A673 (cell line): ENCODE measurements around the gene XRCC3. TPM values are rescaled to one million over a fixed set of nuclear protein-coding genes. Genes with fewer than 3 reads are reported as not detected.

Experiments used
- BruUV-seq: library from RNA; stranded (reverse); fragments of 400-500 nt; replicated peaks from 2 replicates; lab custom pipeline; 2021; lab: Mats Ljungman, UMichigan
- CTCF ChIA-PET: fragments of 300-600 bp; sonication (Branson Sonifier 250); formaldehyde crosslinking; loops from one replicate; lab custom pipeline; 2022; ENCODE audit warnings: antibody characterized with exemption; lab: Charles Lee
- POLR2A ChIA-PET: fragments of 300-600 bp; sonication (Branson Sonifier 250); formaldehyde crosslinking; loops from one replicate; lab custom pipeline; 2022; ENCODE audit warnings: antibody characterized with exemption; ENCODE audit not compliant: low non-redundant PET; lab: Charles Lee
- DNase-seq: peaks from one replicate; pipeline ENCODE4 v3.0.0-alpha.2; 2015; ENCODE audit warnings: low spot score
- H3K27ac ChIP-seq: fragments of 200-600 bp; sonication (generic); 2 replicates; pipeline ENCODE4 v1.5.1; 2016; ENCODE audit warnings: mixed run types, low read depth, mild to moderate bottlenecking, mixed read lengths, antibody characterized with exemption, low read length; ENCODE audit not compliant: poor library complexity, severe bottlenecking
- H3K27me3 ChIP-seq: fragments of 200-600 bp; sonication (generic); replicated peaks from 2 replicates; pipeline ENCODE4 v1.6.1; 2017; ENCODE audit warnings: mixed run types, low read depth, mild to moderate bottlenecking, mixed read lengths, antibody characterized with exemption, low read length; ENCODE audit not compliant: insufficient read depth, poor library complexity
- H3K36me3 ChIP-seq: fragments of 200-600 bp; sonication (generic); 2 replicates; pipeline ENCODE4 v1.6.1; 2016; ENCODE audit warnings: mixed run types, mild to moderate bottlenecking, mixed read lengths, antibody characterized with exemption, low read length; ENCODE audit not compliant: insufficient read depth, poor library complexity, severe bottlenecking
- H3K4me1 ChIP-seq: fragments of 200-600 bp; sonication (generic); 2 replicates; pipeline ENCODE4 v1.6.1; 2017; ENCODE audit warnings: mixed run types, mild to moderate bottlenecking, mixed read lengths, antibody characterized with exemption, low read length; ENCODE audit not compliant: insufficient read depth, poor library complexity, severe bottlenecking
- H3K4me3 ChIP-seq: fragments of 200-600 bp; sonication (generic); 2 replicates; pipeline ENCODE4 v1.5.1; 2016; ENCODE audit warnings: low read depth, mixed run types, mild to moderate bottlenecking, mixed read lengths, low read length; ENCODE audit not compliant: poor library complexity, severe bottlenecking
- H3K9me3 ChIP-seq: fragments of 200-600 bp; sonication (generic); 2 replicates; pipeline ENCODE4 v1.6.1; 2016; ENCODE audit warnings: mixed run types, low read depth, mild to moderate bottlenecking, mixed read lengths, antibody characterized with exemption, low read length; ENCODE audit not compliant: poor library complexity, severe bottlenecking
- CTCF ChIP-seq: fragments of 300-800, 200-600 bp; sonication (generic); conservative IDR thresholded peaks from 2 replicates; pipeline ENCODE4 v1.5.1; 2017; ENCODE audit warnings: low read depth, mild to moderate bottlenecking, antibody characterized with exemption, low read length, moderate library complexity, mixed read lengths
- EZH2 ChIP-seq: fragments of 200-600 bp; sonication (generic); IDR thresholded peaks from 2 replicates; pipeline ENCODE4 v1.6.1; 2017; ENCODE audit warnings: borderline replicate concordance, low read depth, mild to moderate bottlenecking, mixed read lengths, antibody characterized with exemption, low read length; ENCODE audit not compliant: poor library complexity, severe bottlenecking
- intact Hi-C: fragments of 100-400 bp; cut with micrococcal nuclease; formaldehyde crosslinking; loops from one replicate; pipeline ENCODE4 v1.10.0; 2022; ENCODE audit not compliant: unreplicated experiment
- total RNA-seq: library from RNA; stranded (reverse); gene quantifications from 2 replicates; pipeline ENCODE4 v1.2.3, GENCODE V29; 2021

Gene XRCC3
- total RNA-seq, 1 experiment from 2014 or later, result 91.8 TPM

GRCh38 chr14:103728721-103729120 lies 13.5 kb upstream of the XRCC3 start:
- H3K4me3 ChIP-seq, result no peak overlapping the region
- POLR2A ChIA-PET, result no interaction called here

GRCh38 chr14:103728141-103728540 lies 12.9 kb upstream of the XRCC3 start:
- DNase-seq, result no peak
- Histone ChIP-seq H3K9me3 (no peaks in the 10 kb centered on the region), H3K27me3 (no peaks in the 10 kb centered on the region), H3K27ac (no peak overlapping the region), H3K4me1 (no peaks in the 10 kb centered on the region), H3K4me3 (no peak overlapping the region), H3K36me3 (peaks cover 16% of the 10 kb centered on the region)
- CTCF ChIA-PET, result no interaction called here
- intact Hi-C loops, result no loop called here
- BruUV-seq, result no TSS peak
- TF ChIP-seq CTCF (no peak), EZH2 (no peak)
- POLR2A ChIA-PET, result no interaction called here

More at GRCh38 chr14:103728721-103729120, 13.5 kb upstream of the XRCC3 start:
- no peaks in the 10 kb centered on the region for H3K27me3 ChIP-seq
- no TSS peak for BruUV-seq
- H3K4me1 ChIP-seq, result no peaks in the 10 kb centered on the region
- no peak for DNase-seq
- H3K36me3 ChIP-seq, result peaks cover 21% of the 10 kb centered on the region
- intact Hi-C loops, result no loop called here
- CTCF ChIA-PET, result no interaction called here
- no peaks in the 10 kb centered on the region for H3K9me3 ChIP-seq
- no peak for TF ChIP-seq CTCF
- TF ChIP-seq EZH2, result no peak
- H3K27ac ChIP-seq, result no peak overlapping the region

GRCh38 chr14:103727313-103727980 lies 12.2 kb upstream of the XRCC3 start:
- CTCF ChIA-PET, result no interaction called here
- H3K27me3 ChIP-seq, result no peaks in the 10 kb centered on the region

More at GRCh38 chr14:103727313-103727980, 12.2 kb upstream of the XRCC3 start:
- BruUV-seq, result no TSS peak
- TF ChIP-seq CTCF (no peak), EZH2 (no peak)
- DNase-seq, result no peak
- no peaks in the 10 kb centered on the region for H3K4me1 ChIP-seq
- intact Hi-C loops, result no loop called here
- no peak overlapping the region for H3K27ac ChIP-seq
- no peaks in the 10 kb centered on the region for H3K9me3 ChIP-seq
- no peak overlapping the region for H3K4me3 ChIP-seq
- peaks cover 9% of the 10 kb centered on the region for H3K36me3 ChIP-seq
- POLR2A ChIA-PET, result no interaction called here
